GM19468 (cell line): ENCODE results near the gene CDC42EP3.

Experiments
- ATAC-seq: cut with Tn5 transposase; IDR thresholded peaks from one replicate; pipeline ENCODE4 v1.9.1; 2021; ENCODE audit warnings: mild to moderate bottlenecking, moderate library complexity, moderate number of reproducible peaks; ENCODE audit not compliant: unreplicated experiment; ENCODE audit errors: extremely low read depth

The CDC42EP3 gene

DNA sequence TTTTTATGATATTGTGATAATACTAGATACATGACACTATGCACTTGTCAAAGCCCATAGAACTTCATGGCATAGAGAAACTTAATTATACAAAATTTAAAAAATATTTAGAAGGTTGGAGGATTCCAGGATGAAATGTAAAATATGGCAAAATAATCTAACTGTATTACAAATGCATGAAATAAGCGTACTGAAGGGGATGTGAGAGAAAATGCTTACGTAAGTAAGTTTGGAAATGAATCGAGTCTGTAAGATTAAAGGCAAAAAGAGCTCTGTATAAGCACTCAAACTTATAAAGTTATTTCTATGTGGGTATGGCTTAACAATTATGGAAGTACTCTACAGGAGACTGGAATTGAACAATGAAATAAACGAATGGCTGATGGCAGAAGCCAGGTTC, 13.4 kb upstream of the CDC42EP3 start:
- no peak for ATAC-seq

DNA sequence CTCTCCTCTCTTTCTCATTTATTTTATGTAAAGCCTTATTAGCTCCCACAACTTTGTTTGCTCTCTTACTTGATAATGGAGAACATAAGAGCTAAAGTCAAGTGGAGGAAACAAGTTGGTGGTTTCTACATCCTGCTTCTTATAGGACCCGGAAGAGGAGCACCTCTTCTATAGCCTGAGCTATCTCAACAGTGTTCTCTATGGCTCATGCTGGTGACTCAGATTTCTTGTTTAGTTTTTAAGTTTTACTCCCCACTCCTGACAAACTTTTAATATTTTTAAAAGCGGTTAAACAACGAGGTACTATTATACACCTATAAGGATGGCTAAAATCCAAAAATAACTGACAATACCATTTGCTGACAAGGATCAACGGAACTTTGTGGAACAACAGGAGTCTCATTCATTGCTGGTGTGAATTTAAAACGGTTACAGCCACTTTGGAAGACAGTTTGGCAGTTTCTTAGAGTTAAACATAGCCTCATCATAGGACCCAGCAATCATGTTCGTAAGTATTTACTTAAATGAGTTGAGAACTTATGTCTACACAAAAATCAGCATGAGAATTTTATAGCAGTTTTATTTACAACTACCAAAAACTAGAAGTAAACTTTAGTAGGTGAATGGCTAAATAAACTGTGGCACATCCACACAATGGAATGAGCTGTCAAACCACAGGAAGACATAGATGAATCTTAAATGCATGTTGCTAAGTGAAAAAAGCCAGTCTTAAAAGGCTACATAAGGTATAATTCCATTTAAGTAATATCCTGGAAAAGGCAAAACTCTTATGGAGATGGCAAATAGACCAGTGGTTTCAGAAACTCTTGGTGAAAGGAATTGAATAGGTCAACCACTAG, 12.7 kb upstream of the CDC42EP3 start:
- no peak for ATAC-seq

DNA sequence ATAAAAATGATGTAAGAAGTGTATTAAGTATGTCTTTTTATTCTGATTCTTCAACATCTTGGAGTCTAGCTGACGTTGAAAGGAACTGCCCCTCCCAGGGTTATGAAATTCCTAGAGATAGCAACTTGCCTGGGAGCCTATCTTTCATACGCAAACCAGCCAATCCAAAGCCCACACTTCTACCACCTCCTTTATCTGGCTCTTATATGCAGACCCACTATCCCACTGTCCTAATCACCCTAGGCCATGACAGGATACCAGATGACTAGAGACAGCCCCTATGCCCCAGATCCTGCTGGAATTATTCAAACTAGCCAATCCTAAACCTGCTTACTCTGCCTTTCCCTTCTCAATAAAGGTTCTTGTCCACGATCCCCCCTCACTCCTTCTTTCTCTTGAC, 11.8 kb upstream of the CDC42EP3 start:
- ATAC-seq, result no peak

DNA sequence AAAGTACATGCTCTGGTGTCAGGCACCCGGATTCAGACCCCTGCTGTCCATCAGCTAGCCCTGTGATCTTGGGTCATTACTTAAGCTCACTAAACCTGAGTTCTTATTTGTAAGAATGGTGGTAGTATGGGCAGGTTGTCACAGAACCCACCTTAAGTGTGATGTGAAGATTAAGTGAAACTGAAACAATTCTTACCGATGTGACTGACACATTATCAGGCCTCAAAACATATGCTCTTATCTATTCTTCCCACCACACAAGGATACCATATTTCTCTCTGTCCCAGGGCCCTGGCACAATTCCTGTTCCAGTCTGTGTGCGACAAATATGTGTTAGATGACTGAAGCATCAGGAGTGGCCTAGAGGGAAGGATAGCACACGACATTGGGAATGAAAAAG, 11.0 kb upstream of the CDC42EP3 start:
- ATAC-seq, result no peak

DNA sequence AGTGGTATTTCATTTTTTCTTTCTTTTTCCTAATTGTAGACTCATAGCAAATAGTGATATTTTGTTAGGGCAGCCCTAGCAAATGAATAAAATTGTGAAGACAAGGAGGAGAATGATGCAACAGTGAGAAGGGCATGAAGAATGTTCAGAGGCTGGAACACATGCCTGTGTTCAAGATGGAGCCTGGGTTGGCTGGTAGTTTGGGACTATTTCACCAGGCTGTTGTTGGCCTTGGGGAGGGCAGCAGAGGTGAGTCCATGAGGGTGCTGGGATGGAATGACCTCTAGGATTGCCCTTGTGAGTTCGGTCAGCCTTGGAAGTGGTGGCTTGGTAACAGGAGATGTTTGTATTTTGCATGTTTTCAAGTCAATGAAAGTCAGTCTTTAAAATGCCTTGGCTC, 10.1 kb upstream of the CDC42EP3 start:
- ATAC-seq, result no peak

DNA sequence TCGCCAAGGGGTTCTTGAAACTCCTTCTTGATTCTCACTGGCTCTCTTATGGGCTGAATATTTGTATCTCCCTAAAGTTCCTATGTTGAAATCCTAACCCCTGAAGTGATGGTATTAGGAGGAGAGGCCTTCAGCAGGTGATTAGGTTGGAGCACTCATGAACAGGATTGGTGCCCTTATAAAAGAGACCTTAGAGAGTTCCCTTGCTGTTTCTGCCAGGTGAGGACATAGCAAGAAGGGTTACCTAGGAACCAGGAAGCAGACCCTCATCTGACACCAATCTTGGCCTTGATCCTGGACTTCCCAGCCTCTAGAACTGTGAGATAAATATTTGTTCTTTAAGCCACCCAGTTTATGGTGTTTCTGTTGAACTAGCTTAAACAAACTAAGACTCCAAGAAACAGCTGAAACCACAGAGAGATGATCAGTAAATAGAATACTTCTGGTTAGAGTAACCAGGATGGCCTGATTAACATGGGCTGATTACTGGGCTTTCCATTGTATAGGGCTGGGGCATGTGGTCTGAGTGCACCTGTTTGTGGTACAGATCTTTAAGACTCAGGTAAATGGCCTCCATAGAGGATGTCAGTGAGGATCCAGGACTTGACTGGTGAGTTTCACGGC, 7.7 kb upstream of the CDC42EP3 start:
- ATAC-seq, result no peak

DNA sequence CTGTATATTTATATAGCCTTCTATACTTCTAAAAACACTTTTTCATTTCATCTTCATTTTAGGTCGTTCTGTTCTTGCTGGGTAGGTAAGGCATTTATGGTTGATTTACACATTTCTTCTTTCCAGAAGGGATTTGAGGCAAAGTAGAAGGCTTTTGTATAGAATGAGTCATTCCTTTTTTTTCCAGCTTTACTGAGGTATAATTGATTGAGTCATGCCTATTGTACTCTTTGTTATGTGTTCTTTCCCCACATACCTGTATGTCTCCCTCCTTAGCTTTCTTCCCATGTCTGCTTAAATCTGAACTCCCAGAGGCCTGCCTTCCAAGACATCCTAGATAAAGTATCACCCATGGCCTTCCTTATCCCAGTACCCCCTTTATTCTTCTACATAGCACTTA, 4.8 kb upstream of the CDC42EP3 start:
- no peak for ATAC-seq

DNA sequence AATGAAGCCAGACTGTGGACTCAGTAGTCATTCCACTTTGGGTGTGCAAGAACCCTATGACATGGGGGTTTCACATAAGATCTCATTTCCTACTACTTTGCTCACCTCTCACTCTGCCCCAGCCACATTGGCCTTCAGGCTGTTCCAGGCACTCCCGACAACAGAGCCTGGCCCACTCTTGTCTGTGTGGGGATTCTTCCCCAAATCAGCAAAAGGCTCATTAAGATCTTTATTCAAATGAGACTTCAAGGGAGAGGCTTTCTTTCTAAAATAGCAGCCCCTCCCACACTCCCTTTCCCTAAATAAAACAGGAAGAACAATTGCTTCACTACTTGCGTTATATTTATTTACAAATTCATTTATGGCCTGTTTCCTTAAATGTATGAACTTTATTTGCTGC, 3.5 kb upstream of the CDC42EP3 start:
- no peak for ATAC-seq

DNA sequence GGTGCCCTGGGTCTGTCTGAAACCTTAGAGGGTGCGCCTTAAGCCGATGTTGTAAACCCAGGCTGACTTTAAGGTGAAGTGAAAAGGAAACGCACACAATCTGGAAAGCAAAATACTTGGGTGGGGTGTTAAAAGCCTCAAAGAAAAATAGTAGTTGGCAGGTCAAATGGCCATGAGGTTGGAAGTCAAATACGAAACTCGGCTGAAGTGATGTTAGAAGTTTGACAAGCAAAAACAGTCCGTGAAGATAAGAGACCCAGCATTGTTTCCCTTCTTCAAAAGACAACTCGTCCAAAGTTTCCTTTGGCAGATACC, 1.4 kb upstream of the CDC42EP3 start:
- no peak for ATAC-seq

DNA sequence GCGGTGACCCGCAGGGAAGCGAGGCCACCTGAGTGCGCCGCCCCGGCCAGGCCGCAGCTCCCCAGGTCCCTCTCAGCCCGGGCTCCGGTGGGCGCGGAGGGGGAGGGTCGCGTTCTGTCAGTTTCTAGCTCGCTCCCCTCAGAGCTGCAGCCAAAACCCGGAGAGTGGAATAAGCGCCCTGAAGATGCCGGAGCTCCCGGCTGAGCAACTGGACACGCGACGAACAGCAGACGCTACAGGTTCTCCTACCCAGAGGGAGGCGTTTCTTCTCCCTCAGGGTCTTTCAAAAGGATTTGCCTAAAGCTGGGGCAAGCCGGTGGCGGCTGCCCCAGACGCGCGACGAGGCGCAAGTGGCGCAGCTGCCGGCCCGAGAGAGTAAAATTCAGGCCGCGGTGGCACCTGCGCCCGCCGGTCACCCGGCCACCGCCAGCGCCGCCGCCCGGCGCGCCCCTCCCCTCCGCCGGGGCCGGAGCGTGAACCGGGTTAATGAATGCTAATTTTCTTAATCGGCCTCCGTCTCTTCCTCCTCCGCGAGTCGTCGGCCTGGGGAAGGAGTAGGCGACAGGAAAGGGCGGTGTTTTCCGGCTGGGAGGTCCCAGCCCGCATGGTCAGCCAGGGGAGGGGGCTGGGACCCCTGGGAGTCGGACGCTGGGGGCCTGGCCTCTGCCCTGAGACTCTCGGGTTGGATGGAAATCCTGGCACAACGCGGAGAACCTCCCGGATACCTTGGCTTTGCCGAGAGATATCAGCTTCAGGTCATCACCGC, 845 bp upstream of the CDC42EP3 start:
- ATAC-seq, result peak; percentile 19

DNA sequence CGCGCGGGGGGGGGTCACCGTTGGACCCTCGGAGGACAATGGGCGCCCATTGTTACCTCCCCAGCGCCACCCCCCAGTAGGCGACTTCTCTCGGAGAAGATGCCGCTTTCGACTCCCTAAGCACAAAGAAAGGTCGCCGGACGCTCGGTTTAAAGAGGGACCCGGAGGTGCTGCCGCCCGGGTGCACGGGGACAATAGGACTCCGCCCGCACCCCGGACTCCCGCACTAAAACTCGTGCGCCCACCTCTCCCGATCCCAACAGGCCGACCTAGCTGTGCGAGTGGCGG, 318 bp upstream of the CDC42EP3 start:
- no peak for ATAC-seq

DNA sequence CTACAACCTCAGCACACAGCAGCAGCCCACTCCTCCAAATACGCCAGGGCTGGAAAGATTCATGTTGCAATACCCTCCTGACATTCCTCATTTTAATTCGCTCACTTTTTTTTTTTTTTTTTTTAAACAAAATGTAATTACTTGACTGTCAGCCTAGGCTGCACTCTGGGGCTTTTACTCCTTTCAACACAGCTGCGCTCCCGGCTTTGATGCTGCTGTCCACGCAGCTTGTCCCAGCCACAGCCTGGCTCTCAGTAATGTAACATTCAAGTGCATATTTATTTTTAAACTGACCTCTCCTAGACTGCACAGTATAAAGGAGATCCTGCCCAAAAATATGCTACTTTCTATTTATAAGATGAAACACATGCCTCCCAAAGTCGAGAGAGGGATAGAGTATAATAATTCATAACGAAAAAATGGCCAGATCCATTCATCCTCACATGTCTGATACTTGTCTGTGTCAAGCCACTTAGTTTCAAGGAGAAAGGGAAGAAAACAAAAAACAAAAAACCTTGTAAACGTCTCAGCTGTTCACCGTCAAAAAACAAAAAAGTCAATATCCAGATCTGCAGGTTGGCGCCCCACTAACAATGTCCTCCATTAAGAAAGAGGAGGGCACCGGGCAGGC, 949 bp downstream of the CDC42EP3 start:
- no peak for ATAC-seq

DNA sequence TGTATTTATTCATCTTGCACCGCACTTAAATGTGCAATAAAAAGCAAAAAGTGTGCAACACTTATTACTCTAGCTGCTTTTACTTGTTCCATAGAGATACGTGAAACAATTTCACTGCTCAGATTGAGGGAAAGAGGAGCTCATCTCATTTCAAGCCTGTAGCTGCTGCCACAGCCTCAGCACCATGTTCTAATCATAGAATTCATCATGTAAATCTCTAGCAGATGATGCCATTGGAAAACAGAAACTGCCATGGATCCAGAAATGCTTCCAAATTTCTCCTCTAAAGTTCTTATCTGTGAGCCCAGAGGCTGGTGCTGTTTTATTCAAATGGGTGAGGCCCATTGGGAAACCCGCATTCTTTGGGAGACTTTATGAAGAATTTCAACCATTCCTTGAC, 2.0 kb downstream of the CDC42EP3 start:
- ATAC-seq, result no peak

DNA sequence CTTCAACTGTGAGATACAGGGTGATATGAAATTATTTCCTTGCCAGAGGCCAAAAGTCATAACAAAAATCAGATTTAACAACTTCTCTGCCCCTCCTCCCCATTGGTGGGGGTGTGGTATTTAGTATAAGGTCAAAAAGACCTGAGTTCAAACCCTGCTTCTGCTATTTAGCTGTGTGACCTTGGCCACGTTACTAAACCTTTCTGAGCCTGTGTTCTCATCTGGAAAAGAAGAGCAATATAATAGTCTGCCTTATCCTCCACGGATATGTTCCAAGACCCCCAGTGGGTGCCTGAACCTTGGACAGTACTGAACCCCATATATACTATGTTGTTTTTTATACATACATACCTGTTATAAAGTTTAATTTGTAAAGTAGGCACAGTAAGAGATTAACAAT, 3.7 kb downstream of the CDC42EP3 start:
- ATAC-seq, result no peak

DNA sequence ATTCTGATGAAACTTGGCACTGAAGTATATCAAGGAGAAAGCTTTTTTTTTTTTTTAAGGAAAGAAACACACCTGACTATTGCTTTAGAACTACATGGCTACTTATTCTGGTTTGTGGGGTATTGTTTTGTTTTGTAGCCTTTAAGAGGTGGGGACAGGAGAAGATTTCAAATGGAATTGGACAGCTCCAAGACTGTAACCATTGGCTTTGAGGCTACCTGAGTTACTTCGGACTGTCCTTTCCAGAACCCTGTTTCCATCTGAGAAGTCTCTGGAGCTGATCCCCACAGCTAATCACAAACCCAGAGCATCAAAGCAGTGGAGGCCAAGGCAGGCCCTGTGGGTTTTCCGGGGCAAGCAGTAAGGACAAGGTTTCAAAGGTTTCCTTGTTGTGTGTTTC, 4.7 kb downstream of the CDC42EP3 start:
- ATAC-seq, result no peak

DNA sequence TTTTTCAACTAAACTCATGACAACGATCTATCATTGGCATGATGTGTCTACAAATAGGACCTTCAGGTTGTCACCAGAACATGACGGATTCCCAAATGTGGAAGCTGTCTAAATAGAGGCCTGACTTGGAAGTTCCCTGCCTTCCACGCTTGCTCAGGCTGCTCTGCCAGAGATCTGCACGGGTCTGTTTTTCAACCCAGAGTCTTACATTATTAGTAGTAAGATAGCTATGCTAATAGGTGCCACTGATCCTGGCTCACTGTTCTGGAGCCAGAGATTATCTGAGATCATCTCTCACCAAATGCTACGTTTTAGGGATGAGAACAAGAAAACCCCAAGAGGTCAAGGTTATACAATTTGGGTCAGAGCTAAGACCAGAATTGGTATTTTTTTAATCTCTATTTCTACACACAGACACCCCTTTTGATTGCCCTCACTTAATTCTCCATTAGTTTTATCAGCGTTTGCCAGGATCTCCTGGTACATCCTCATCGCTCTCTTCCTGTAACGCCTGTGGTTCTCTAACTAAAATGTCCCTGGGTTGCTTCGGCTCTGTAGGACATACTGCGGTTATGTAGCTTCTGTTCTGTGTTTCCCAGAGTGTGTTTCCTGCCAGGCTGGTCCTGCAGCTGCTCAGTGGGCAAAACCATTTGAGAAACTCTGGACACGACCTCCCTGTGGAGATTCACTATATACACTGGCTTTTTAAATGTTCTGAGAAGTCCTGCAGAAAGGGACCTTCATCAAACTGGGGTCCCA, 5.7 kb downstream of the CDC42EP3 start:
- no peak for ATAC-seq

DNA sequence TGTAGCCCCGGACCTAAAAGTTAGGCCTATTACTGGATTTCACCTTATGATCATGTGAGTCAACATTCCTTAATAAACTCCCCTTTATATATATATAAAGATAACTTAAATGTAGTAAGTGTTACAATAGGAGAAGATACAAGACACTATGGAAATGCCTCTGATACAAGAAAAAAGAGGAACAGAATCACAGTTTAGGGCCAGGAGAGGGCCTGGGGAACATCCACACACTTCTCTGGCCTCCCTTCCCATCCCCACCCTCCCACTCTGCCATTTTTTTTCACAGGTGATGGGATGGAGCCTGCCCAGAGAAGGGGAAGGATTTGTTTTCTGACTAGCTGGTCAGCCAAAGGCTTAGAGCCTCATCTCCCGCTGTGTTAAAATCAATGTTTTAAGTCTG, 6.4 kb downstream of the CDC42EP3 start:
- no peak for ATAC-seq

DNA sequence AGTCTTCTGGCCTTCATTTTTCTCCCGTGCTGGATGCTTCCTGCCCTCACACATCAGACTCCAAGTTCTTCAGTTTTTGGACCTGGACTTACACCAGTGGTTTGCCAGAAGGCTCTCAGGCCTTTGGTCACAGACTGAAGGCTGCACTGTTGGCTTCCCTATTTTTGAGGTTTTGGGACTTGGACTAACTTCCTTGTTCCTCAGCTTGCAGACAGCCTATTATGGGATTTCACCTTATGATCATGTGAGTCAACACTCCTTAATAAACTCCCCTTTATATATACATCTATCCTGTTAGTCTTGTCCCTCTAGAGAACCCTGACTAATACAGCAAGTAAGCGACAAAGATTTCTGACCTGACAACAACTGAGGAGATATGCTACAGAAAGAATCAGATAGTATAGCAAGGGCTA, 7.2 kb downstream of the CDC42EP3 start:
- ATAC-seq, result no peak

DNA sequence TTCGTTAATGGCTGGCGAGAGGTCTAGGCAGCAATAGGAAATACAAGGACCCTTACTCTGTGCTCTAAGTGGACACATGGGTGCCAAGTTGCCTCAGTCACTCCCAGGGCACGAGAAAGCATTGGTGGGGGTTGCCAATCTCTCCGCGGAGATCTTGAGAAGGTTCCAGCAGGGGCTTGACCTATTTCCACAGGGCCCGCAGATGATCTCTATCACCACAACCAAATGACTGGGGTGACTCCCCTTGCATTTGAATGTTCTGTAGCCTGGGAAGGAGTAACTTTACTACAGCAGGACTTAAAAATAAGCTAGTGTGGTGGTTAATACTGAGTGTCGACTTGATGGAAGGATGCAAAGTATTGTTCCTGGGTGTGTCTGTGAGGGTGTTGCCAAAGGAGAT, 8.1 kb downstream of the CDC42EP3 start:
- no peak for ATAC-seq

DNA sequence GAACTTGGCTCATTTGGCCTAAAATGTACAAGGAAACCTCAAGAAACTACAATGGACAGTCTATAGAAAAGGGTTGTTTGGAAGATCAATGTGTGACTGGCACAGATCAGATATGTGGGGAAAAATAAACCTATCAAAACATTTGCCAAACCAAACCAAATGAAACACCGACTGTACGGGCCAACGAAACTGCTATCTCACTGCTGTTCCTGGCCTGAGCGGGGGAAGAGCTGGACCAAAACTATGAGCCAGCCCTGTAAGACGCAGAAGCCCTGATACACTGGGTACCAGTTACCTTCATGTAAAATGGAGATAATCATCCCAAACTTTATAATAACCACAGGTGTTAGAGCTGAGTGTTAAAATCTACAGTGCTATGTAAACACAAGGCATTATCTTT, 11.7 kb downstream of the CDC42EP3 start:
- ATAC-seq, result no peak
